HG02610 (cell line): Measurements from ENCODE around the gene PITX2.

ENCODE experiments used
- ATAC-seq: cut with Tn5 transposase; IDR thresholded peaks from one replicate; pipeline ENCODE4 v1.9.1; 2021; ENCODE audit warnings: mild to moderate bottlenecking, moderate library complexity; ENCODE audit not compliant: unreplicated experiment

The PITX2 gene

DNA sequence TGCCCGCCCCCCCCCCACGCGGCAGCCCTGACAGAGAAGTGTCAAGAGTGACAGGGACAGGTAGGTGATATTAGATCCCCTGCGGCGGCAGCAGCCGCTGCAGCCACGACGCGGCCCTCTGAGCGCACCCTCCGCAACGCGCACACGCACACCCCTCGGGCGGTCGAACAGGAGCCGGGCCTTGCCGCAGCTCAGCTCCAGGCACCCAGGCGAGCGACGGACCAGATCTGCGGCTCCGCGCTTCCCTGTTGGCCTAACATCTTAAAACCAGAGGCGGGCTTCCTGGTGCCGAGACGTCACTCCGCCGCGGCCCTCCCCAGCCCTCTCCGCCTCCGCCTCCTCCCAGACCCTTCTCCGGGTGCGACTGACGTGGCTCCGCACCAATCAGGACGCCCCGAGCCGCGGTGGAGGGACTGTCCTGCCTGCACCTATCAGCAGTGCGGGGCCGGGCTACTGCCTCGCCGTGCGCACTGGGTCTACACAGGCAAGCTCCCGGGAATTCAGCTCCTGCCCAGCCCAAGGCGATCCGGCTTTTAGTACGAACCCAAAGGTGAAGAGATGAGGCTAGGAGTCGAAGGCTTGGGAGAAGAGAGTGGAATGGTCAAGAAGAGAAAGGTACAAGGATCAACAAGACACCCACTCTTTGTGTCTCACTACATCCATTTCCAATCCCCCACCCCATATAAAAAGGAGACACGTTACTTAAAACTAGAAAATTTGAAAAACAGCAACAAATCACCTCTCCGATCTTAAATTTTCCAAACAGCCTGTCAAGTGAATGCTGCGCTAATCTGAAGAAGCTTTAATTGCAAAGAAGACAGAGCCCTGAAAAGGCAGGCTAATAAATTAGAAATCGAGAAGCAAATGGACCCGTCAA, at the start of gene PITX2:
Gene PITX2, minus strand, starts transcription at position 237 of the 877 bp plus-strand sequence. CDS start 617 bp downstream, outside the sequence.
- ATAC-seq = peak; percentile 86

GRCh38 chr4:110671679-110672078, 48.8 kb upstream of the PITX2 start:
- no peak for ATAC-seq

DNA sequence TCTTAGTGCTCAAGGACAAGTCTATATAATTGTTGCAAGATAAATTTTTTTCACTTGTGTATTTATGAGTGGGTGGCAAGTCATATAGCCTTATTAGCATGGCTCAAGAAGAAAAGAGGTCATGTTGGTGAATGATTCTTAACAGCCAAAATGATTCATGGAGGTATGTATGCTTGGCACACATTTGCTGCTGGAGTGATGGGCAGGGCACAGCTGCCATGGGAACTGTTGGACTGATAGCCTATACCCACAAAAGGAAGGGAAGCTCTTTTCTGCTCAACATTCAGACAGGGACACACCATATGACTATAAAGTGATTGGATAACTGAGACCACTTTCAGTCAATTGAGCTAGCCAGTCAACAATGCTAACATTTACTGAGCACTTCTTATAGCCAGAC, 46.8 kb upstream of the PITX2 start:
- no peak for ATAC-seq

DNA sequence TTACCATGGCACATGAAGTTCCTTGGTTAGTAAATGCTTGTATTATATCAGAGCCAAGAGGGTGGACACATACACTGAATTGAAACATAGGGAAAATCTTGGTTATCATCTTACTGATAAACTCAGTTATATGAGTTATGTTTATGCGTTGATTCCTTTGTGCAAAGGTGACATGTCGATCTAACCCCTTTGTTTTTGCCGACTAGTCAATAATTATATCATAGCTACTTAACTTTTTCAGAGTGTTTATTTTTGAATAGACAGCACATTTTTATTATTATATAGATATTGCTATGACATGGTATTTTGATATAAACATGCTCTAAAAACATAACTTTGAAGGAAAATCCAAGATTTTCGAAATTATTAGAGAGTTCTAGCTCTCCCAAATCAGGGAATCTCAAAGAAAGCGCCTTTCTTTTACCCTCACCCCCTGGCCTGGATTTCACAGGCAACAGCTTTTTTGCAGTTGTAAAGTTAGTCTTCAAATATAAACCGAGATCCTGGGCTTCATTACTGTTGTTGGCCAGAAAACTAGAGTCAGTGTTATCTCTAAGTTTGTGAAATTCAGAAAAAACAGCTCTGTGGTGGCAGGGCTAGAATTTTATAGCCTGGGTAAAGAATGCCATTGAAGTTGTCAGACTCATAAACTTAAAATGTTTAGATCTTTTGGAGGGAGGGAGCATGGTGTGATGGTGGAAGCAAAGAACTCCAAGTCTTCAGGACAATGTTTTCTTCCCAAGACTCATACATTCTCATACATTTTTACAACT, 45.8 kb upstream of the PITX2 start:
- no peak for ATAC-seq

- ATAC-seq = no peak
Observed at GRCh38 chr4:110667670-110668069, 44.8 kb upstream of the PITX2 start.

GRCh38 chr4:110666030-110666429, 43.2 kb upstream of the PITX2 start:
- ATAC-seq = no peak

DNA sequence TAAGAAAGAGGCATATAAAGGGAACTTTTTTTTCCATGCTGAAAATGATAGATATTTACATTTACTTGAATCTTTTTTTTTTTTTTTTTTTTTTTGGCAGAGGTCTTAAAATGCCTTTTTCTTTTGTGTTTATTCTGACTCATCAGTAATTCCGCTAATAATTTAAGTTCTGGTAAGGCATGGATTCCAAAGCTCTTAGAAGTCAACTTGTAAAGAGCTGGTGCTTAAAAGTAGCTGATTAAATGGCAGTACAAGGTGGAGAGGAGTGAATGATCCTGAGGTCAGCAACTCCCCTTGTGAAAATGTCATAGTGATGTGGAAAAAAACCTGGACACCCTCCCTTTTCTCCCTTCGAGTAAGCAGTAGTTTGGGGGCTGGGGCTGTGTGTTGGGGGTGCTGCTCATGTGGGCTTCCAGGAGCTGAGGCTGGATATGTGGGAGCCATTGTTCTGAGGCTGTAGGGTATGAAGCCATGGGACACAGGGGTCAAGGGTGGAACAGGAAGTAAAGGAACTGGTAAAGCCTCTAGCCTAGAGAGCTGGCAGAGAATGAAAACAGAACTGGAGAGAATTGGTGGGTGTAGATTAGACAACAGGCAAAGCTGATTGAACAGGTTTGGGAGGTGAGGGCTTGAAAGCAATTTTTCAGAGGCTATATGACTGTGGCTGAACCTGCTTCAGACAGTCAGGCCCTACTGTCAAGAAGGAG, 41.0 kb upstream of the PITX2 start:
- ATAC-seq = no peak

DNA sequence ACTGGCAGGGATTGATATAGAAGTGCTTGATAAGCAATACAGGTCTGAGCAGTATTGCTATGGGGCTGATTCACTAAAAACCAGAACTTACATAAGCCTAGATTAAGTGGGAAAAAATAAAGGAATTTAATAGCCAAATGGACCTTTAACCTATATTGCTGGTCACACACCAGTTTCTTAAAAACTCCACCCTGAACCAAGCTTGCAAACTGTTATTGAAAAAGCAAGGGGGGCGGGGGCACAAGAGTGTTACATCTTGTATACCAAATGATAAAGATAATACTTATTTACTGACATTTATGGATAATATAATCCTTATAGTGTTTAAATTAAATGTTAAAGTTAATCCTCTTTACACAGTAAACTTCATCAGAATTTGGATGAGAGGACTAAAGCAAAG, 40.3 kb upstream of the PITX2 start:
- no peak for ATAC-seq

GRCh38 chr4:110660755-110661154, 37.9 kb upstream of the PITX2 start:
- no peak for ATAC-seq

- ATAC-seq = no peak
Observed at GRCh38 chr4:110654254-110654635, 31.4 kb upstream of the PITX2 start.

GRCh38 chr4:110653321-110654253, 30.7 kb upstream of the PITX2 start:
- no peak for ATAC-seq

- no peak for ATAC-seq
Observed at GRCh38 chr4:110644008-110644407, 21.1 kb upstream of the PITX2 start.

- ATAC-seq = no peak
Observed at GRCh38 chr4:110643096-110643495, 20.2 kb upstream of the PITX2 start.

GRCh38 chr4:110641218-110641617, 18.3 kb upstream of the PITX2 start:
- ATAC-seq = no peak

DNA sequence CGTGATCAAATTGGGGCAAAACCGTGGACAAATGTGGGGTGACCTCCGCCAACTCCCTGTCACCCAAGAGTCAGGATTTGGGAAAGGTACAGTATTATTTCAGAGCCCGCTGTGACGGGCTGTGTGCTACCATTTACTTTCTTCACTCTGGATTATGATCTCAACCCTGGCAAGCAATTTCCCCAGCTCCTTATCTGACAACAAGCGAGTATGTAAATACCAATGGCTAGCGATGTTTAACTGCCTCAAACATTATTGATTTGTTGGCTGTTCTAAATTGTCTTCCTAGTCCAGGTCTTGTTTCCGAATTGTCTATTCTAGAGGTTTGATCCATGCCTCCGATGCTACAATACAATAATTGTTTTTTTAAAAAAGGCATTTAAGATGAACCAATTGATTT, 17.7 kb upstream of the PITX2 start:
- ATAC-seq = no peak

DNA sequence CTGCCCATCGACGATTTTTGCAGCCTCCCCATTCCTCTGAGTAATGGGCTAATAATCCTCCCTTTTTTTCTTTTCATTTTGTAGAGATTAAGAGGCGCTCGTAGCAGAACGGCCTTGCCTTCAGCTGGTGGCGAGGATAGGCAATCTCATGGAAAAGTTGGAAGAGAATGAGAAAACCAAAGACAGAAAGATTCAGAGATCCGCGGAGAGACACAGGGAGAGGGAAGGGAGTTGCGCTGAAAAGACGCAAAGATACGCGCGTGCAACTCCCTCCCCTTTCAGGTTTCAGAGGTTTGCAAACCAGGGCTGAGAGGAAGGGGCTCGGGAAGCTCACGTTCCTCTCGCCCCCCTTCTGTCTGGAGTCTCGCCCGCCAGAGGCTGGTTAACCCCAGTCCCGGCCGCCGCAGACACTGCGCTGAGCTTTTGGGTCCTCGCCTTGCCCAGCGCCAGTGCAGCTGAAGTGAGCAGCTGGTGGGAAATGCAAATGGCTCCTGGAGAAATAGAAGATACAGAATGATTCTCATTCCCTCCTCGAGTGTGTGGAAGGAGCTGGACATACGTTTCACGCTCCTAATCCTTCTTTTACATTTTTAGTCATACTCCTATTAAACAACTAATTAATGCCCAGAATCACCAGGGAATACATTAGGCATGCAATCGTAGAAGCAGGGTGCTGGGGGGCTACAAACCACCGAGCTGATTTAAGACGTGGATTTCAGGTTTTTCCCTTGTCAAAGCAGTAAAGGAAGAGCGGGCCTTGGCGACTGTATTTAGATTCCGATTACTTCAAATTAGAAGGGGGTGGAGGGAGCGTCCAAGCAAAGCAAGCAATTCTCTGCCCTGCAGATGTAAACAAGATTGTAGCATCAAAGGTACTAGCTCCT, 16.6 kb upstream of the PITX2 start:
- ATAC-seq = no peak

DNA sequence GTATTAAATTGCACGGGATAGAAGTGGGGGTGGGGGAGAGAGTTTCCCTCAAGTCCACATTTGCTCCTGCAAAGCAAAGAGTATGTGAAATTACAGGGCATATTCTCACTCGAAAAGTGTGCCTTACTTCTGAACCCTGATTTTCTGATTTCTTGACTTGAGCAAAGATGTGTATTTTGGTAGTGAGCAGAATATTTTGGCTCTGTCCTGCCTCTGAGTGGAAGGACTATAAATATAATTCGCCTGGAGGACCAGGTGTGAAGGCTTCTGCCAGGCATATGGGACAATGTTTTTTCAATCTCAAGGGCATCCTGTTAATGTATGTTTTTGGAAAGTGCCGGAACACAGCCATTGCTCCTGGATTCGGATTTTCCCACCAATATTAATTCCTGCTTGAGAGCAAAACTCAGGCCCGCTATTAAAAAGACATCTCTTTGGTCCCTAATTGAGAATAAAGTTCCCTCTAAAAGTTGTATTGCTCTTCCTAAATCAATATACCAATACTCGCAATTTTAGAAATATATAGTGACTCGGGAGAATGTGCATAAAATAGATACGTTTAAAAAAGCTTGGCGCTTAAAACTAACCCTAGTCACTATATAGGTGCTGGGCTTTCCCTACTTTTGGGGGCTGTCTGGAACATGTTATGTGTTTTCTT, 15.3 kb upstream of the PITX2 start:
- no peak for ATAC-seq

DNA sequence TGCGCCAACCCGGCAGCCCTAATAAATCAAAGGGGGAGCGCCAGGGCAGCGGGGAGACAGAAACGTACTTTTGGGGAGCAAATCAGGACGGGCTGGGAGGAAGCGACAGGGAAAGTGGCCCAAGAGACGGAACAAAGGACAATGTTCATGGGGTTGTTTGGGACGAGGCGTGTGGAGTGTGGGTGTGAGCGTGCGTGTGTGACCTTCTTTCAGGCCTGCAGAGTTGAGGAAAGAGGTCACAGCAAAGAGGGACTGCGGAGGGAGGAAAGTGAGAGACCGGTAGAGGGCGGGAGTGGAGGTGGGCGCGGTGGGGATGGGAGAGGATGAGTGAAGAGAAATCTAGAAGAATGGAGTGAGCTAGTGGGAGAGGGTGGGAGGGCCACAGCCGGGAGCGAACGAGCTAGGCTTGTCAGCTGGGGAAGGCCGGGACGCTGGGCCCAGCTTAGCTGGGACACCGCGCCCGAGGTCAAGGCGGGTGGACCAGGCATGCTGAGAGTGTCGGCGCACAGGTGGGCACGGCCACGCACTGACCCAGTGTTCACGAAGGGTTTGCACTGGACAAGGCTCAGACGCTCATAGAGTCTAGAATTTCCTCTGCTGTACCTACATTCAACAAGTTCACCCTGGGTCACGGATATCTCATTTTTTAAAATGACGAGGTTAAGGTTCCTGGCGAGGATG, 14.7 kb upstream of the PITX2 start:
- ATAC-seq = no peak
